GM10266 (cell line): ENCODE measurements around the gene MGMT.

Source experiments
- DNase-seq: peaks from one replicate; pipeline ENCODE4 v3.0.0; 2012; ENCODE audit errors: extremely low spot score
- CTCF ChIP-seq: IDR thresholded peaks from 2 replicates; pipeline ENCODE4 v1.5.1; 2012; ENCODE audit warnings: mild to moderate bottlenecking, low read depth; ENCODE audit not compliant: control insufficient read depth, insufficient read depth; ENCODE audit errors: missing control alignments

MGMT gene

DNA sequence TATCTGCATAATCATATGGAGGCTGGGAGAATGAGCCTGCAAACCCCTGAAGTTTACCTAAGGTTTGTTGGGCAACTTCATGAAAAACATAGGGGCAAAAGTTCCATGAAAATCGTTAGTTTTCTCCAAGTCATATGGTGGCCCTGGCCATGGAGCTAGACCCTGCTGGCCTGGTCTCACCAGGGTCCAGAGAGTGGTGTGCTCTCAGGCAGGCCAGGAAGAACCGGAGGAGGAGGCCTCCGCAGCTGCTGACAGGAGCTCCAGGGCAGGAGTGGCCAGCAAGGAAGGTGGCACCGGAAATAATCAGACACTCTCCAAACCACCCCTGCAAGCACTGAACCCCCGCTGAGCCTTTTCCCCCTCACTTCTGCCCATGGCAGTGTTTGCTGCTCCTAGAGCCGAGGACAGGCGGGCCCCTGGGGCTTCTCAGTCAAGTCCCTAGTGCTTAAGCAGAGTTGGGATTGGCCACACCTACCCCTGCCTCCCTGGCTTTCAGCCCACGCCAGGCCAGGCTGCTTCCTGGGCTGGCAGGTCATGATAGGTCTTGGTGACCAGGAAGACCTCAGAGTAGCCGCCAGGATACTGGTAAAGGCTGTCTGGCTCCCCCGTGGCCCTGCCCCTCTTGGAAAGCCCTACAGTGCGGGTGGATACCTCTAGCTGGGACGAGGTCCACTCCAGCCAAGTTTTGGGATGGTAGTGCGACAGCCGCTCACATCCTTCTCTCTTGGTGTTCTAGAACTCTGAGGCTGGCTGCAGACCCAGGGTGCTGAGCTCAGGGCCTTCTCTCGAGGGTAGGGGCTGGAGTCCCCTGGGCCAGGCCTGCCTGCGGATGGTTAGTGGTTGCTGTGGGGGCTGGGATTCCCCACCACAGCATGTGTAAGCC, 242.8 kb downstream of the MGMT start:
- DNase-seq = no peak
- TF ChIP-seq CTCF = no peak

DNA sequence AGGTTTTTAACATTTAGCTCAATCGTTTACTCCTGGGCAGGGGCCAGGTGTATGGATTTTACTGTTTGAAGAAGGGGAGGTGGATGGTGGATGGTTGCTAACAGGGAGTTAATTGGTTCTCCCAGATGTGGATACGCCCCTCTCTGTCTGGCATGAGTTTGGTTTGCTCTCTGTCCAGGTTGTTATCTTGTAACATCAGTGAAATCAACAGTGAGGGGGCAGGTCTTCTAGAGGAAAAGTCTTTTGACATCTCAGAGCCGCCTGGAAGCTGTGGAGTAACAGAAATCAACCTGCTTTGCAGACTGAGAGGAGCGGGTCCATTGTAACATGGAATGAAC, 243.4 kb downstream of the MGMT start:
- no peak for TF ChIP-seq CTCF
- DNase-seq = no peak

- no peak for TF ChIP-seq CTCF
- DNase-seq = no peak
Observed at GRCh38 chr10:129711291-129711690, 244.2 kb downstream of the MGMT start.

GRCh38 chr10:129712000-129712399, 245.0 kb downstream of the MGMT start:
- no peak for DNase-seq
- TF ChIP-seq CTCF = no peak

GRCh38 chr10:129713659-129714265, 246.7 kb downstream of the MGMT start:
- DNase-seq = no peak
- TF ChIP-seq CTCF = no peak

- DNase-seq = no peak
Observed at GRCh38 chr10:129715805-129716204, 248.8 kb downstream of the MGMT start.

More at GRCh38 chr10:129715805-129716204, 248.8 kb downstream of the MGMT start:
- TF ChIP-seq CTCF = no peak
